Measurements from ENCODE around the gene MICA. TPM values are rescaled to one million over a fixed set of nuclear protein-coding genes. Genes with fewer than 3 reads are reported as not detected.

The MICA gene
- total RNA-seq, 2 experiments from 2014 or later, result 9.9 to 15.3 TPM

DNA sequence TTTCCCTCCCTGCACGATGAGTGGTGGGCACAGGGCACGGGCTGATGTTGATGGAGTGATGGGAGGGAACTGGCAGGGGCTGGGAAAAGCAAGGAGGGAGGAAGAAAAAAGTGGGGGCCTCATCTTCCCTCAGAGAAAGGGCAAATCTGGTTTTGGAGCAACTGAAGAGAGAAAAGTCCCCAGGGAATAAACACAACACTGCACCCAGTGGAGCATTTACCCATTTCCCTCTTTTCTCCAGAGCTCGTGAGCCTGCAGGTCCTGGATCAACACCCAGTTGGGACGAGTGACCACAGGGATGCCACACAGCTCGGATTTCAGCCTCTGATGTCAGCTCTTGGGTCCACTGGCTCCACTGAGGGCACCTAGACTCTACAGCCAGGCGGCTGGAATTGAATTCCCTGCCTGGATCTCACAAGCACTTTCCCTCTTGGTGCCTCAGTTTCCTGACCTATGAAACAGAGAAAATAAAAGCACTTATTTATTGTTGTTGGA, 11.4 kb downstream of the MICA start:
- no peaks in the 10 kb centered on the region for H3K9me2 ChIP-seq (ENCODE audit: insufficient read depth, low read length)
- ChIA-PET CTCF (ENCODE audit: unreplicated experiment) (no interaction called here), POLR2A (no interaction called here)
- H4K20me1 ChIP-seq (ENCODE audit: insufficient read depth, low read length), result no peaks in the 10 kb centered on the region
- H3K4me2 ChIP-seq (ENCODE audit: low read length), result no peak overlapping the region
- no peak overlapping the region for H3K4me3 ChIP-seq (ENCODE audit: low read depth, low read length, poor library complexity, severe bottlenecking)
- peaks cover 56% of the 10 kb centered on the region for H3K36me3 ChIP-seq (ENCODE audit: insufficient read depth, low read length)
- no peaks in the 10 kb centered on the region for H3K4me1 ChIP-seq (ENCODE audit: insufficient read depth, low read length, poor library complexity, severe bottlenecking)
- no peaks in the 10 kb centered on the region for H3K79me2 ChIP-seq (ENCODE audit: insufficient read depth, low read depth, low read length)
- H3K9me3 ChIP-seq (ENCODE audit: low read length), result no peaks in the 10 kb centered on the region; the same call in 1 of the 2 replicates
- no TSS peak for BruUV-seq (replicated peaks)
- DNase-seq (ENCODE audit: low spot score), result no peak
- H3K27ac ChIP-seq (ENCODE audit: low read depth, low read length, poor library complexity, severe bottlenecking), result no peak overlapping the region
- intact Hi-C loops (cut with micrococcal nuclease; ENCODE audit: unreplicated experiment), result no loop called here
- TF ChIP-seq, protein P1, sequence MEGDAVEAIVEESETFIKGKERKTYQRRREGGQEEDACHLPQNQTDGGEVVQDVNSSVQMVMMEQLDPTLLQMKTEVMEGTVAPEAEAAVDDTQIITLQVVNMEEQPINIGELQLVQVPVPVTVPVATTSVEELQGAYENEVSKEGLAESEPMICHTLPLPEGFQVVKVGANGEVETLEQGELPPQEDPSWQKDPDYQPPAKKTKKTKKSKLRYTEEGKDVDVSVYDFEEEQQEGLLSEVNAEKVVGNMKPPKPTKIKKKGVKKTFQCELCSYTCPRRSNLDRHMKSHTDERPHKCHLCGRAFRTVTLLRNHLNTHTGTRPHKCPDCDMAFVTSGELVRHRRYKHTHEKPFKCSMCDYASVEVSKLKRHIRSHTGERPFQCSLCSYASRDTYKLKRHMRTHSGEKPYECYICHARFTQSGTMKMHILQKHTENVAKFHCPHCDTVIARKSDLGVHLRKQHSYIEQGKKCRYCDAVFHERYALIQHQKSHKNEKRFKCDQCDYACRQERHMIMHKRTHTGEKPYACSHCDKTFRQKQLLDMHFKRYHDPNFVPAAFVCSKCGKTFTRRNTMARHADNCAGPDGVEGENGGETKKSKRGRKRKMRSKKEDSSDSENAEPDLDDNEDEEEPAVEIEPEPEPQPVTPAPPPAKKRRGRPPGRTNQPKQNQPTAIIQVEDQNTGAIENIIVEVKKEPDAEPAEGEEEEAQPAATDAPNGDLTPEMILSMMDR (conservative IDR thresholded peaks at IDR 0.05; ENCODE audit: low read length), result no peak
- no peak for TF ChIP-seq EZH2phosphoT487 (IDR thresholded peaks at IDR 0.05; ENCODE audit: borderline replicate concordance, low read depth, low read length)
- H2AFZ ChIP-seq (ENCODE audit: low read length), result no peak overlapping the region

GRCh38 chr6:31416394-31417014, 13.1 kb downstream of the MICA start:
- intact Hi-C loops (cut with micrococcal nuclease; ENCODE audit: unreplicated experiment), result no loop called here
- CTCF ChIA-PET (ENCODE audit: unreplicated experiment), result no interaction called here
- DNase-seq (ENCODE audit: low spot score), result no peak
- Histone ChIP-seq H4K20me1 (ENCODE audit: insufficient read depth, low read length) (no peaks in the 10 kb centered on the region), H3K4me1 (ENCODE audit: insufficient read depth, low read length, poor library complexity, severe bottlenecking) (no peaks in the 10 kb centered on the region), H3K4me3 (ENCODE audit: low read depth, low read length, poor library complexity, severe bottlenecking) (no peak overlapping the region), H3K27ac (ENCODE audit: low read depth, low read length, poor library complexity, severe bottlenecking) (no peak overlapping the region), H3K79me2 (ENCODE audit: insufficient read depth, low read depth, low read length) (no peaks in the 10 kb centered on the region), H2AFZ (ENCODE audit: low read length) (no peak overlapping the region), H3K4me2 (ENCODE audit: low read length) (no peak overlapping the region), H3K9me3 (ENCODE audit: low read length) (no peaks in the 10 kb centered on the region; the same call in 1 of the 2 replicates), H3K9me2 (ENCODE audit: insufficient read depth, low read length) (no peaks in the 10 kb centered on the region), H3K36me3 (ENCODE audit: insufficient read depth, low read length) (peaks cover 51% of the 10 kb centered on the region)
- TSS peak; percentile 31 for BruUV-seq (replicated peaks)
- POLR2A ChIA-PET, result interaction anchor here (0.6 kb wide), 1 partner anchor 15 kb away, joined by 4 read pairs; no protein-coding TSS in a partner anchor
- TF ChIP-seq EZH2phosphoT487 (IDR thresholded peaks at IDR 0.05; ENCODE audit: borderline replicate concordance, low read depth, low read length), result no peak

GRCh38 chr6:31418251-31418650, 14.9 kb downstream of the MICA start:
- H3K4me1 ChIP-seq (ENCODE audit: insufficient read depth, low read length, poor library complexity, severe bottlenecking), result peaks cover 3% of the 10 kb centered on the region
- no peaks in the 10 kb centered on the region for H4K20me1 ChIP-seq (ENCODE audit: insufficient read depth, low read length)
- no peak overlapping the region for H2AFZ ChIP-seq (ENCODE audit: low read length)
- no TSS peak for BruUV-seq (replicated peaks)
- CTCF ChIA-PET (ENCODE audit: unreplicated experiment), result no interaction called here
- DNase-seq (ENCODE audit: low spot score), result no peak
- intact Hi-C loops (cut with micrococcal nuclease; ENCODE audit: unreplicated experiment), result no loop called here
- no peak for TF ChIP-seq EZH2phosphoT487 (IDR thresholded peaks at IDR 0.05; ENCODE audit: borderline replicate concordance, low read depth, low read length)
- TF ChIP-seq, protein P1 (conservative IDR thresholded peaks at IDR 0.05; ENCODE audit: low read length), result no peak
- no peaks in the 10 kb centered on the region; the same call in 1 of the 2 replicates for H3K9me3 ChIP-seq (ENCODE audit: low read length)
- H3K4me2 ChIP-seq (ENCODE audit: low read length), result no peak overlapping the region
- no peak overlapping the region for H3K4me3 ChIP-seq (ENCODE audit: low read depth, low read length, poor library complexity, severe bottlenecking)
- peaks cover 34% of the 10 kb centered on the region for H3K36me3 ChIP-seq (ENCODE audit: insufficient read depth, low read length)
- H3K27ac ChIP-seq (ENCODE audit: low read depth, low read length, poor library complexity, severe bottlenecking), result no peak overlapping the region
- POLR2A ChIA-PET, result no interaction called here
- no peaks in the 10 kb centered on the region for H3K9me2 ChIP-seq (ENCODE audit: insufficient read depth, low read length)
- no peaks in the 10 kb centered on the region for H3K79me2 ChIP-seq (ENCODE audit: insufficient read depth, low read depth, low read length)
